ENCODE data around the gene ABCA2.

ABCA2 gene

DNA sequence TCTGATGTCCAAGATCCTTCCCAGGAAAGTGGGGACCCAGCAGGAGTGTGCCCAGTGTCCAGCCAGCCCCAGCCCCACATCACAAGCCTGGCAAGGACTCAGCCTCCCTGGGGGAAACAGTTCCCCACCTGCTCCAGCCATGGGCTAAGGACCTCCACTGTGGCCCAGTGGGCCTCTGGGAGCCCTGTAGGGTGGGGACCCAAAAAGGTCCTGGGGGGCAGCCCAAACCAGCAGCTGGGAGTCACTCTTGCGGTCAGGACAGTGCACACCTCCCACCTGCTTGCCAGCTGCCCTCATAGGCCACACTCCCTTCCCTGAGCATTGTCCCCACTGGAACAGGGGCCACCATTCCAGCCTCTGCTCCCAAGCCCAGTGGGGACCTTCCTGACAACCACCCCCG lies 1.7 kb downstream of the ABCA2 start:
- TF ChIP-seq Cebpa-rat (IDR thresholded peaks at IDR 0.05): no peak
- H3K27me3 ChIP-seq: no peaks in the 10 kb centered on the region
- H4K20me1 ChIP-seq: peaks cover 3 to 71% (median 51%) of the 10 kb centered on the region in 11 experiments; a peak in 18 of 22 replicates
- H3K4me1 ChIP-seq: peaks cover 49 to 82% (median 69%) of the 10 kb centered on the region in 10 experiments
- H3K27ac ChIP-seq: peak overlapping the region in 1 of 11 experiments; percentile 97; a peak in 3 of 22 replicates
- H3K4me3 ChIP-seq: peak overlapping the region in 6 of 10 experiments; percentile 34 to 81 (median 74); a peak in 4 of 20 replicates
- H3K9me3 ChIP-seq (replicated peaks in 1 of 11): no peaks in the 10 kb centered on the region
- H3K36me3 ChIP-seq: peaks cover 0 to 41% (median 13%) of the 10 kb centered on the region in 11 experiments; a peak in 14 of 22 replicates
- H3K9ac ChIP-seq: peak overlapping the region in 9 of 11 experiments; percentile 79 to 92 (median 89); a peak in 12 of 22 replicates
- H3K4me2 ChIP-seq: peak overlapping the region; percentile 91 to 100 (median 98)

DNA sequence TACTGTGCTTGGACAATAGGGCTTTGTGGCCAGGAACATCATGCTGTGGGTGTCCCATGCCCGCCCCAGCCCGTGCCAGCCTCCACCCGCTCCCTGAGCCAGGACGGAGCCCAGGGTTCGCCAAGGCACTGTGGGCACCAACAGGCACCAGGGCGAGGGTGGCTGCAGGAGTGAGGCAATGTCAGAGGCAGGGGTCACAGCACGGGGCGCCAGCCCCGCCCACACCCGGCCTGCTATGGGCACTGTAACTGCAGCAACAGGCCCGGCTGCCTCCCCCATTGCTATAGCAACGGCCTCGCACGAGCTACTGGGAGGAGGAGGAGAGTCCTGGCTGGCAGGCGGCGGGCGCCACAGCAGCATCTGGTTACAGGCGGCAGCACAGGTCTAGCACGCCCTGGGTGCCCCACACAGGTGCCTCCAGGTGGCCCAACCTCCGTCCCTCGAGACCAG lies 2.5 kb downstream of the ABCA2 start:
- Histone ChIP-seq H3K36me3 (peaks cover 0 to 41% (median 12%) of the 10 kb centered on the region in 11 experiments; a peak in 15 of 22 replicates), H3K9me3 (replicated peaks in 1 of 11) (no peaks in the 10 kb centered on the region), H3K27me3 (no peaks in the 10 kb centered on the region), H4K20me1 (peaks cover 3 to 80% (median 55%) of the 10 kb centered on the region in 11 experiments; a peak in 18 of 22 replicates), H3K4me3 (peak overlapping the region in 2 of 10 experiments; percentile 31 to 34; a peak in 2 of 20 replicates), H3K9ac (peak overlapping the region in 10 of 11 experiments; percentile 0 to 91 (median 24); a peak in 5 of 22 replicates), H3K4me1 (peaks cover 41 to 74% (median 63%) of the 10 kb centered on the region in 10 experiments), H3K4me2 (peak overlapping the region; percentile 91 to 100 (median 98)), H3K27ac (peak overlapping the region in 3 of 11 experiments; percentile 6 to 20 (median 20); a peak in 4 of 22 replicates)
- TF ChIP-seq Cebpa-rat (IDR thresholded peaks at IDR 0.05): no peak

DNA sequence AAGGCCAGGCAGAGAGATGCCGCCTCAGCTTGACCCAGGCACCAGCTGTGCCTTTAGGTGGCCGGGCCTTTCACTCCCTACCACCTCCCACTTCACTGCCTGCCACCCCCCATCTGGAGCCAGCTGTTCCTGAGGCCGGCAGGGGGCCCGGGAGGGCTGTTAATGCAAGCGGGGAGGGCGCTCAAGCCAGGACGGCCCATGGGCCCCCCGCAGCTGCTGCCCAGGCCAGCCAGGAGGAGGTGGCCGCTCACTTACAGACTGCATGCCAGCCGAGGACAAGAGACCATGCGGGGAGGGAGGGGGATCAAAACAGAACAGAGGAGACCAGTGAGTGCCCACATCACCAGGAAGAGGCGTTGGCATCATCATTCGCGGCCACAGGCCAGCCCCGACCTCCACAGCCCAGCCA lies 4.5 kb downstream of the ABCA2 start:
- no peak overlapping the region for H3K4me3 ChIP-seq
- peaks cover 30 to 71% (median 49%) of the 10 kb centered on the region in 10 experiments for H3K4me1 ChIP-seq
- peaks cover 3 to 90% (median 55%) of the 10 kb centered on the region in 11 experiments; a peak in 18 of 22 replicates for H4K20me1 ChIP-seq
- TF ChIP-seq Cebpa-rat (IDR thresholded peaks at IDR 0.05): no peak
- H3K4me2 ChIP-seq: peak overlapping the region in 3 of 11 experiments; percentile 3 to 20 (median 10); a peak in 1 of 22 replicates
- peak overlapping the region in 4 of 11 experiments; percentile 7 to 40 (median 26); a peak in 6 of 22 replicates for H3K27ac ChIP-seq
- H3K27me3 ChIP-seq: no peaks in the 10 kb centered on the region
- peaks cover 0 to 47% (median 22%) of the 10 kb centered on the region in 11 experiments; a peak in 13 of 22 replicates for H3K36me3 ChIP-seq
- no peaks in the 10 kb centered on the region for H3K9me3 ChIP-seq (replicated peaks in 1 of 11)
- H3K9ac ChIP-seq: peak overlapping the region in 2 of 11 experiments; percentile 29 to 30; a peak in 2 of 22 replicates

GRCh38 chr9:137023157-137023556 lies 4.9 kb downstream of the ABCA2 start:
- H3K4me1 ChIP-seq: peaks cover 28 to 69% (median 46%) of the 10 kb centered on the region in 10 experiments
- H3K36me3 ChIP-seq: peaks cover 0 to 47% (median 23%) of the 10 kb centered on the region in 11 experiments; a peak in 13 of 22 replicates
- no peaks in the 10 kb centered on the region for H3K9me3 ChIP-seq (replicated peaks in 1 of 11)
- no peak for TF ChIP-seq Cebpa-rat (IDR thresholded peaks at IDR 0.05)
- H3K4me2 ChIP-seq: 0 out of 22 replicates have a peak overlapping the region, but pooled peaks of 1 of the 11 experiments have one; percentile 3
- H4K20me1 ChIP-seq: peaks cover 3 to 87% (median 52%) of the 10 kb centered on the region in 11 experiments; a peak in 18 of 22 replicates
- peak overlapping the region in 1 of 11 experiments; percentile 30; a peak in 1 of 22 replicates for H3K9ac ChIP-seq
- no peak overlapping the region for H3K4me3 ChIP-seq
- H3K27ac ChIP-seq: peak overlapping the region in 2 of 11 experiments; percentile 7 to 40; a peak in 3 of 22 replicates
- no peaks in the 10 kb centered on the region for H3K27me3 ChIP-seq

DNA sequence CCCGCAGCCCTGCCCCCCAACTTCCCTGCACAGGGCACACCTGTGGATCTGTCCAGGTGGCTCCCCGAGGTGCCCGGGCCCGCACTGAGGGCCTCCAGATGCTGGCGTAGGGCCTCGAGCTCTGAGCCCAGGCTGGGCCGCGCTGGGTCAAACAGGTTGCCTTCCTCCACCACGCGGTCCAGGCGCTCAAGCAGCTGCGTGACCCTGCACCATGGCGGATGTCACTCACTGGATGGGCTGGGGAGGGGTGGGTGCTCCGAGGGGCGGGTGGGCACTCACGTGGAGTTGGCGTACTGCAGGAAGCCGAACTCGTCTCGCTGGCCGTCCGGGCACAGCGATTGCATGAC lies 5.4 kb downstream of the ABCA2 start:
- H3K9ac ChIP-seq: no peak overlapping the region
- H4K20me1 ChIP-seq: peaks cover 3 to 85% (median 51%) of the 10 kb centered on the region in 11 experiments; a peak in 18 of 22 replicates
- H3K9me3 ChIP-seq (replicated peaks in 1 of 11): no peaks in the 10 kb centered on the region
- no peak for TF ChIP-seq Cebpa-rat (IDR thresholded peaks at IDR 0.05)
- H3K27me3 ChIP-seq: no peaks in the 10 kb centered on the region
- H3K4me1 ChIP-seq: peaks cover 28 to 65% (median 44%) of the 10 kb centered on the region in 10 experiments
- no peak overlapping the region; a peak in 1 of 22 replicates for H3K4me2 ChIP-seq
- H3K27ac ChIP-seq: no peak overlapping the region
- no peak overlapping the region for H3K4me3 ChIP-seq
- H3K36me3 ChIP-seq: peaks cover 5 to 52% (median 26%) of the 10 kb centered on the region in 11 experiments; a peak in 21 of 22 replicates

- H3K9me3 ChIP-seq (replicated peaks in 1 of 11): no peaks in the 10 kb centered on the region
- no peak overlapping the region for H3K4me3 ChIP-seq
- H3K27me3 ChIP-seq: no peaks in the 10 kb centered on the region
- H4K20me1 ChIP-seq: peaks cover 3 to 85% (median 46%) of the 10 kb centered on the region in 11 experiments; a peak in 18 of 22 replicates
- no peak overlapping the region for H3K27ac ChIP-seq
- H3K4me2 ChIP-seq: no peak overlapping the region; a peak in 1 of 22 replicates
- no peak for TF ChIP-seq Cebpa-rat (IDR thresholded peaks at IDR 0.05)
- peaks cover 10 to 57% (median 32%) of the 10 kb centered on the region in 11 experiments for H3K36me3 ChIP-seq
- H3K4me1 ChIP-seq: peaks cover 23 to 60% (median 38%) of the 10 kb centered on the region in 10 experiments
- H3K9ac ChIP-seq: no peak overlapping the region
Observed at GRCh38 chr9:137021979-137022661, 5.9 kb downstream of the ABCA2 start.

- Histone ChIP-seq H3K4me2 (no peak overlapping the region), H3K27me3 (no peaks in the 10 kb centered on the region), H3K4me3 (no peak overlapping the region), H3K36me3 (peaks cover 15 to 63% (median 37%) of the 10 kb centered on the region in 11 experiments), H3K9me3 (replicated peaks in 1 of 11) (no peaks in the 10 kb centered on the region), H3K9ac (no peak overlapping the region), H4K20me1 (peaks cover 3 to 85% (median 41%) of the 10 kb centered on the region in 11 experiments; a peak in 18 of 22 replicates), H3K4me1 (peaks cover 17 to 55% (median 33%) of the 10 kb centered on the region in 10 experiments), H3K27ac (no peak overlapping the region)
- TF ChIP-seq Cebpa-rat (IDR thresholded peaks at IDR 0.05): no peak
Observed at GRCh38 chr9:137021568-137021978, 6.5 kb downstream of the ABCA2 start.

GRCh38 chr9:137020771-137021567 lies 7.1 kb downstream of the ABCA2 start:
- H3K27ac ChIP-seq: no peak overlapping the region
- H3K4me3 ChIP-seq: no peak overlapping the region
- H3K27me3 ChIP-seq: no peaks in the 10 kb centered on the region
- no peak overlapping the region for H3K9ac ChIP-seq
- no peaks in the 10 kb centered on the region for H3K9me3 ChIP-seq (replicated peaks in 1 of 11)
- H3K4me2 ChIP-seq: no peak overlapping the region
- no peak for TF ChIP-seq Cebpa-rat (IDR thresholded peaks at IDR 0.05)
- H3K4me1 ChIP-seq: peaks cover 11 to 49% (median 27%) of the 10 kb centered on the region in 10 experiments
- peaks cover 0 to 81% (median 34%) of the 10 kb centered on the region in 11 experiments; a peak in 18 of 22 replicates for H4K20me1 ChIP-seq
- peaks cover 21 to 69% (median 43%) of the 10 kb centered on the region in 11 experiments for H3K36me3 ChIP-seq

Measured in BLaER1 treated with 17β-estradiol and CSF1 and Interleukin-3, amounts not matched to agents 10 nM and 100 nM (cell line).